ENCODE results near the gene PPFIA2.

- TF ChIP-seq REST (IDR thresholded peaks at IDR 0.05; ENCODE audit: low read depth) (no peak), YY1 (IDR thresholded peaks at IDR 0.05; ENCODE audit: low read depth) (no peak), NFIC (IDR thresholded peaks at IDR 0.05) (no peak), ZBTB7A (IDR thresholded peaks at IDR 0.05; ENCODE audit: low read depth) (no peak)
Measured at GRCh38 chr12:81541121-81541520, 218.0 kb downstream of the PPFIA2 start.
